VCaP (cell line): ENCODE results near the gene GDF9.

Source experiments
- H3K27ac ChIP-seq: fragments of 450-650 bp; 2 replicates; pipeline ENCODE4 v1.5.1; 2017
- CTCF ChIP-seq: fragments of 450-650 bp; conservative IDR thresholded peaks from 2 replicates; pipeline ENCODE4 v1.5.1; 2017; ENCODE audit warnings: mild to moderate bottlenecking, moderate library complexity

GDF9 gene

GRCh38 chr5:132812123-132812765 is 54.0 kb downstream of the GDF9 start:
- no peak for TF ChIP-seq CTCF
- no peak overlapping the region for H3K27ac ChIP-seq
